NCI-H2107 treated with DMSO at 0.1 percent for 48 hours (cell line): ENCODE measurements around the gene GOLIM4.
A peak's percentile ranks its signal among the peaks of the same experiment; 100 is the strongest.

ENCODE experiments used
- DNase-seq: peaks from one replicate; lab custom pipeline; 2025; ENCODE audit not compliant: unreplicated experiment; lab: John Stamatoyannopoulos, UW

Gene GOLIM4

DNA sequence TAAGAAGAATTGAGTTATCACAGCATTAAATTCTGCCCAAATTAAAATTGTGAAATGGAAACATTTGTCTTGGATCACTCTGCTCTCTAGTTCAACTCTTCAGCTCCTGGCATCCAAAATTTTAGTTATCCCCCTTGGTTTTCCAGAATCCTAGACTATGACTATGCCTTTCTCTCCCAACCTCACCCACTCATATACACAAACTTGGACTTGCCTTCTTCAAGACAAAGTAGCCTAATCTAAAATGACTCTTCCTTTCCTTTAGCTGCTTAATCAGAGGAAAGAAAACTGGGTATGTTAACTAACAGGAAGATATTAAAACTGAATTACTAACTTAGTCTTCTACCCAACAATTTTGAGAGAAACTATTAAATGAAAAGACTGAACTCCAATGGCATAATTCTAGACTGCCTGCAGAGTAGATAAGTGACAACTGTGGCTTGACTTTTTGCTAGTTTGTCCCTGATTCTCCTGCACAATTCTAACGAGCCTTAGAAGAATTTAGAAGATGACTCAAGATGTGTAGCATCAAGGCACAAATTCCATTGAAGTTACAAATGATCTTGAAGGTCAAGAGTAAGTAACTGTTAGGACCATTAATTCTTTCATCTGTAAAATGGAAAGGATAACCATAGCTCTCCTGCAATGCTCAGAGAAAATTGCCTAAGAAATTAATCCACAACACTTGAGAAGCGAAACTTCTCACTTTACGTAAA, 5.2 kb upstream of the GOLIM4 start:
- DNase-seq = no peak

DNA sequence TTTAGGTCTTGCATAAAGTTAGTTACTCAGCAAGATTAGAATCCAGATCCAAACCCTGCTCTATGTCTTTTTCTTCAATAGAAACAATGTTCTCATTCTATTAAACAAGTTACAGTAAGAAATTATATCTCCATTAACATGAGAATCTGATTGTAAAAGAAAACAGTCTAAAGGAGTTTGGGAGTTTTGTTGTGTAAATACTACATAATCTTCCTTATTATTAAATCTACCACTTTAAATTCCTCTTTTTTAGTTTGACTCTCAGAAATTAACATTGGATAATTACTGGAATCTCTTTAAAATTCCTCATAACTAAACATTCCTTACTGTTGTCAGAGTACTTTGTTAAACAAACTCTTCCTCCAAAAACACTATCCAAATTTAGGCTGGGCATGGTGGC, 1.7 kb upstream of the GOLIM4 start:
- no peak for DNase-seq

DNA sequence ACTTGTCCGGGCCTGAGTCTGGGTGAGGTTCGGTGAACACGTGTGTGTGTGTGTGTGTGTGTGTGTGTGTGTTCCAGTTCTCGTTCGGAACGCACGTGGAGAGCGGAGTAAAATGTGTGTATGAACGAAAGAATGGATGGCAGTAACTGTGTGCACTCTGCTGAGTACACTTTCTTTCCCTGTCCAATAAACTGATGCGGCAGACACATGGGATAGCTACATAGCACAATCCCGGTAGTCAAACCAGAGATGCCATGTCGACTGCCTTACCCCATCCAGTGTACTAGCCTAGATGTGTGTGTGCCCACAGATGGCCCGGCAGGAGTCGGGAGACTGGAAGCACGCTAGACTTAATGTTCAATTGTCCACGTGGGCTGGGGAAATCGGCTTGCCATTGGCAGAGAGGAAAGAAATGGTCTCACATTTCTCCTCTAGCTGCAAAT, 507 bp upstream of the GOLIM4 start:
- DNase-seq = peak; percentile 93

DNA sequence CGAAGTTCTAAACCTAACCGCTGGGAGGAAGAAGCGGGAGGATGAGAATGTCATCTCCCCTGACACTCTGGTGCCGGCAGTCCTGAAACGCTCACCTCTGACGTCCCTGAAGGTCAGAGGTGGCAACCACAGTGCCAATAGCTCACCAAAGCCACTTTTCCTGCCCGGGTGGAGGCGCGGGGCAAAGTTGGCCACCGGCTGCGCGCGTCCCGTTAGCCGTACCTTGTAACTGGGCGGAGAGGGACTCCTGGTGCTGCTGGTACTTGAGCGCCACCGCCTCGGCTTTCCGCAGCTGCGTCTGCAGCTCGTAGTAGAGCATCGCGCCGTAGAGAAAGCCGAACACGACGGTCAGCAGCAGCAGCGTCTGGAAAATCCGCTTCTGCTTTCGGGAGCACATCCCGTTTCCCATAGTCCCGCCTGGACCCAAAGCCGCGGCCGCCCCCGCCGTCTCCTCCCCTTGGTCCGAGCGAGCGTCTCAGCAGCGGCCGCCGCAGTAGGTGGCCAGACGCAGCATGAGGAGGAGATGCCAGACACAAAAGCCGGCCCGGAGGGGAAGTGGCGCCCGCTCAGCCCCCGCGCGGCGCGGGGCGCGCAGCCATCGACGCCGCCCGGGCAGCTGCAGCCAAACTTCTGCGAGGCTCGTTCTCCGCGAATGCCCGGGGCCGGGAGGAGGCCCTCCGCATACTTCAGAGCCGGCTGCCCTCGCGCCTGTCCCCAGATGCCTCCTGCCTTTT, 680 bp downstream of the GOLIM4 start:
- DNase-seq = peak; percentile 53

DNA sequence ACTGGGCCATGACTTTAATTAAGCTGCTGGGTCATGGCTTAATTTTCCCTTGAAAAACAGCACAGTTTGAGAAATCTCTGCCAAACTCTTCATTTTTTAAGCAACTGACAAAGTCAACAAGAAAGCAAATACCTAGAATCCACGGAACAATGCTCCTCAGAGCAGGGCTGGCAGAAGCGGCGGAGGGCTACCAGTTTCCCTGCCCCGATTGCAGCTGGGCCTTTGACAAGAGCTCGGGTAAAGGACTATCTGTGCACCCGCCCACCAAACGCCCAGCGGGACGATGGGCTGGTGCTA, 1.2 kb downstream of the GOLIM4 start:
- DNase-seq = peak; percentile 61

DNA sequence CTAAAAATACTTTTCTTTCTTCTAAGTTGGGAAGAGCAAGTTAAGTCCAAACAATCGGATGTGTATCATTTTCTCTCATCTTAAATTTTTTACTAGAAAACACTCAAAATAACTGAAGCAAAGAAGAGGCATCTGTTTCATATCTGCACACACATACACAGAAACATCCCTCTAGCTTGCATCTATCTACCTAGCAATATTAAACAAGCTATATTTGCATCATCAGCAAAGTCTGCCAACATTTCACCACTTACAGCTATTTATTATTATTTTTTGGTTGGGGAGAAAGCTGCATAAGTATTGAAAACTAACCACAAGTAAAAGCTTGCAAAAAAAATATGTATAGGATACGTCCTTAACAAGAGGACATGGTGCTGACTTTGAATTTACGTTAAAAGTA, 1.9 kb downstream of the GOLIM4 start:
- DNase-seq = no peak

DNA sequence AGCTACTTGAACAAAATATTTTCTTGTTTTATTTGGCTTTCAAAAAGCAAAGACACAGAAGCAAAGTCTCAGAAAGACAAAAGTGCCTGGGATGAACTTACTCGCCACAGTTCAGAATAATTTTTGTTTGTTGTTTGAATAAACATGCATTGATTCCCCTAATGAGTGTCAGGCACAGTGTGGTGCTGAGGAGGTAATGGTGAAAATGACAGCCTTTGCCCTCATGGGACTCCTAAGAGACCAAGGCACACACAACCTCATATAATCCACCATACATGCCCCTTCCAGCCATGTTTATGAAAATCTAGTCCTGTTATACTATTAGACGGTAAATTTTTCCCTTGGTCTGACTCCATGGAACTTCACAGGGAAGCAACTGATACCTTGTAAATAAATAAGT, 2.5 kb downstream of the GOLIM4 start:
- DNase-seq = no peak

DNA sequence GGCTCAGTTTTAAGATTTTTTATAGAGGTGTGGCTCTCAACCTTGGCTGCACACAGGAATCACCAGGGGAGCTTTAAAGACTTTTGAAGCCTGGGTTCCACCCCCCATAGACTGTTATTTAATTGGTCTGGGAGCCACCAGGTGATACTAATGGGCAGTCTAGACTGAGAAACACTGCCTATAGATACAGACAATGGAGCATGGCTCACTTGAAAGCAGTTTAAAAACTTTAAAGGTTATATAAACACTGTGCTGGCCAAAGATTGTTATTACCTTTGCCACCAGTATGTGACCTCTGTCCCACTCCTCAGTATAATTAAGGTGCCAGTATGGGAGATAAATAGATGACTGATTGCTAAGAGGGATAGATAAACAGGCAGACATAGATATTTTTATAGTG, 3.8 kb downstream of the GOLIM4 start:
- DNase-seq = no peak

DNA sequence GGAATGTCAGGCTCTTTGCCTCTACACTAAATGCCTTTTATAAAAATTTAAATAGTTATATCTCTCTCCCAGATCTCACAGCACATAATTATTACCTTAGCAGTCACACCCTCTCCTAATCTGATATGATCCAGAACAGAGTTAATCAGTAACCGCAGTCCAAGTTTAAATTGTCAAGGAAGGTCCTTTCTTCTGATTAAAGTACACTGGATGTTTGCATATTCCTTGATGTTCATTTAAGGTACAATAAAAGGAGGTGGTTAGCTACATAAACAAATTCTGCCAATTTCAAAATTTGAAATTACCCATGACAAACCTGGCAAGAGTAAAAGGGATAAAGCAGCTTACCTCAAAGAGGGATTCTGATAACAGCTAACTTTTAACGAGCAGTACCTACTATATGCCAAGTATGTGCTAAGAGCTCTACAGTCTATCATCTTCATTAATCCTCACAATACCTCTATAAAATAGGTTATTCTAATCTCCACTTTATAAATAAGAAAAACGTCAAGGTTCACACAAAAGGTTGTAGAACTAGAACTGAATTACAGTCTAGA, 4.3 kb downstream of the GOLIM4 start:
- no peak for DNase-seq

DNA sequence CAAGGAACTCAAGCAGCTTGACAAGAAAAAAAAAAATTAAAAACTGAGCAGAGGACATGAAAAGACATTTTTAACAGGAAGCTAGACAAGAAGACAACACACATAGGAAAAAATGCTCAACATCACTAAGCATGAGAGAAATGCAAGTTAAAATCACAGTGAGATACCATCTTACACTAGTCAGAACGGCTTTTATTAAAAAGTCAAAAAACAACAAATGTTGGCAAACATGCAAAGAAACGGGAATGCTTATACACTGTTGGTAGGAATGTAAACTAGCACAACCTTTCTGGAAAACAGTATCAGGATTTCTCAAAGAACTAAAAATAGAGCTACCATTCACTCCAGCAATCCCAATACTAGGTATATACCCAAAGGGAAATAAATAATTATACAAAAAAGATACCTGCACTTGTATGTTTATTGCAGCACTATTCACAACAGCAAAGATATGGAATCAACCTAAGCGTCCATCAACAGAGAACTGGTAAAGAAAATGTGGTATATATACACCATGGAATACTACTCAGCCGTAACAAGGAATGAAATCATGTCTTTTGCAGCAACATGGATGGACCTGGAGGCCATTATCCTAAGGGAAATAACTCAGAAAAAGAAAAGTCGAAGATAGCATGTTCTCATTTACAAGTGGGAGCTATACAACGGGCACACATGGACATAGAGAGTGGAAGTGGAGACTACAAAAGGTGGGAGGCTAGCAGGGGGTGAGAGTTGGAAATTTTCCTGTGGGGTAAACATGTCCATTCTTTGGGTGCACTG, 5.2 kb downstream of the GOLIM4 start:
- DNase-seq = no peak

DNA sequence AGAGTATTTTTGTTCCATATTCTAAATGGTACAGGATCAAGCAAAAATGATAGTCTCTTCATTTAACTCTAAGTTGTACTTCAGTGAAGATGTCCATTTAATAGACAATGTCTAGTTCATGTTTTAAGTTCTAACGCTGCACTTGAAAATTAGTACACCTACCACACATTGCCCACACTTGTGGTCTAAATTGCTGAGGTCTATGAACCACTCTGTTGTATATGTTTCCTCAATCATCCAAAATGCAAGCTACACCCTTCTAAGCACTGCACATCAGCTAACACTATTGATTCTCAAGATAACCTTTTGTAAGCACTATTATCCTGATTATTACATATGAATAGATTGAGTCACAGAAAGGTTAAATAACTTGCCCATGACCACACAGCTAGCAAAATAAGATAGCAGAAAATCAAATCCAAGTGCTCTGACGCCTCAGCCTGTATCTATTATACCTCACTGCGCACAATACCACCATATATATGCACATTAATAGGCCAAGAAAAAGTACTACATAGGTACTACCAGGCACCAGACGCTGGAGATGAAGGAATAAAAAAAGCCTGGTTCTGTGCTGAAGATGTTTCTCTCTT, 6.4 kb downstream of the GOLIM4 start:
- DNase-seq = no peak

DNA sequence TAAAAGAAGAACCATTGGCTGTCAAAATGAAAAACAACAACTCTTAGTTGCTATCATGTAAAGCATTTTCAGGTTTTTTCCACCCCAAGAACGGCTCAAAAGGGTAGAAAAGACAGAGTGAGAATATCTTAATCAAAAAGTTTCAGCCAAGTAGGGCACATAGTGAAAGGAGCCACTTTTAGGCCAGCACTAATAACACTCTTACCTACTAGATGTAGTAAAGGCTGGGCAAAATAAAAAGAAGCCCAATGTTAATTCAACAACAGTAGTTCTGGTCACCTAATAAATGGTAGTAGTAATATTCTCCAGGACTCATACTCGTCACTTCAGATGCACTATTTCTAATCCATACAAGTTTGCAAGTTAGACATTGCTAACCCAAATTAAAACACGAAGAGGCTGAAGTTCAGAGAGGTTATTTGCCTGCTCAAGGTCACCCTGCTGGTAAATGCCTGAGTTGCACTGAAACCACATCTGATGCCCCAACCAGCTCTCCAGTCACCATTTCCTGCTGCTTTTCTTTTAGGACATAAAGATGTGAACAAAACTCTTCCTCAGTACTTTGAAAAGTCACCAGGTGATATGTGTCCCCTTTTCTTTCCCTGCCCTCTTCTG, 7.5 kb downstream of the GOLIM4 start:
- no peak for DNase-seq

DNA sequence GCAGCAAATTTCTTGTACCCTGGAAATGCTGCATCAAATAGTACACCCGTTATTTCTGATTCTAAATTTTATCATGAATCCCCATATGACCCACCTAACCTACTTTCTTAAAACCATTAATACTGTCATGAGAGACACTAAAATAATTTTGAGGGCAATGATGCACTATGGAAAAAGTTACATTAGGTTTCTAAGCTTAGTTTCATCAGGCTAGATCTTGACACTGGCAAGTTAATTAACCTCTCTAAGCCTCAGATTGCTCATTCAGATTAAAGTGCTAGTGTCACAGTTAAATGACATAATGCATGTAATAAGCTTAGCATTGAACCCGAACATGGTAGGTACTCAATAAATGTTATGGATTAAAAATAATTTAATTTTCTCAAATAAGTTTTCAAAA, 8.2 kb downstream of the GOLIM4 start:
- no peak for DNase-seq

DNA sequence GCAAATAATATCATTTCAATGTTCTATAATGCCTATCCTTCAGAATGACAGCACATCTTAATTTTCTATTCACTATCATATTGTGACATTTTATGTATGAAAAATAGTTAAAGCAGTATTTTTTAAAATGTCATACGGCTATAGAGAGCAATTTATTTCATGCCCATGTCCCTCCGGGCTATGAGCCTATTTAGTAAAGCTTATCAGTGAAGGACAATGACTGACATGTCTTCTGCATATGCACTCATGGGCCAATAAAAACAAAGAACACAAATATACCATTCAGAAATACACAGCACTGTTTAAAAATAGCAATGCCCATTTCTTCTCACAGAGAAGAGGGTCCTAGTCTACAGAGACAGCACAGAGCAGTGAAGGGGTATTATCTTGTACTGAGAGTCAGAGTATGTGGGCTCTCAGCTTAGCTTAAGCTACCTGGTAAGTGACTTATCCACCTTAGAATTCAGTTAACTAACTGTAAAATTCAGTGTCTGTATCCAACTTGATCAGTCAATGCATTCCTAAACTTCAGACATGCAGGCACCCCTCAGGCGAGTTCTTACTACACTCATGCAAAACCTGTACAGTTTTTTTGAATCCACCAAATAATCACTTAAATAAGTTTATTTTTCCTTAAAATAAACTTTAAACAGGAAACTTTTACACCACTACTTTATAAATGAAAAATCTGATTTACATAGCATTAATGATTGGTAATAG, 9.0 kb downstream of the GOLIM4 start:
- no peak for DNase-seq

DNA sequence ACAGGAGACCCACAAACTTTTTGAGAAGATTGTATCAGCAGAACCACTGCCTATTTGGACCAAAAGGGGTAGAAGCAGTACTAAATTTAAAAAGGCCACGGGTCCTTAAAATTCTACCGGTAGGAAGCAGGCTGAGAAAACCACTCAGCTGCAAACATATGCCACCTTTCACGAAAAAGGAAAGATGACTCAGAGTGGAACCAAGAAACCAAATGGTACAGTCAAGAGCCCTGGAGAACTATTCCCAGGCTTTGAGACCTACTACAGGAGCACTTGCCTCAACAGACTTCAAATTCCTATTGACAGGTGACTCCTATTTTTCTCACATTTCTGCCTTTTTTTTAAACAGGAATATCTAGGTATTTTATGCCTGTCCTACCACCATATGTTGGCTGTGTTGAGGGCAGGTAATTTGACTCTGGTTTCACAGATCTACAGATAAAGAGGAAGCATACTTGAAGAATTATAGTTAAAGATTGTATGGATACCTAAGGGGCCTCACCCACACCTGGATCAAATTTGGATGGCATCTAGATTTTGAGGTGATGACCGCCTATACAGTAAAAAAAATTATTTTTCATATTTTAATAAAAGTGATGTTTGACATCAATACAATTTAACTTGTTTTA, 10.1 kb downstream of the GOLIM4 start:
- no peak for DNase-seq

DNA sequence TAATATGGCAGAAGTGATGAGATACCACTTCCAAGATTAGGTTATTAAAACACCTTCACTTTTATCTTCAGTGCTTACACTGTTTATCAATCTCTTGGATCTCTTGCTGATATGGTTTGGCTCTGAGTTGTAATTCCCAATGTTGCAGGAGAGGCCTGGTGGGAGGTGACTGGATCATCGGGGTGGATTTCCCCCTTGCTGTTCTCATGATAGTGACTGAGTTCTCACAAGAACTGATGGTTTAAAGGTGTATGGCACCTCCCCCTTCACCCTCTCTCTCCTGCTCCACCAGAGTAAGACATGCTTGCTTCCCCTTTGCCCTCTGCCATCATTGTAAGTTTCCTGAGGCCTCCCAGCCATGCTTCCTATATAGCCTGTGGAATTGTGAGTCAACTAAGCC, 11.8 kb downstream of the GOLIM4 start:
- DNase-seq = no peak

DNA sequence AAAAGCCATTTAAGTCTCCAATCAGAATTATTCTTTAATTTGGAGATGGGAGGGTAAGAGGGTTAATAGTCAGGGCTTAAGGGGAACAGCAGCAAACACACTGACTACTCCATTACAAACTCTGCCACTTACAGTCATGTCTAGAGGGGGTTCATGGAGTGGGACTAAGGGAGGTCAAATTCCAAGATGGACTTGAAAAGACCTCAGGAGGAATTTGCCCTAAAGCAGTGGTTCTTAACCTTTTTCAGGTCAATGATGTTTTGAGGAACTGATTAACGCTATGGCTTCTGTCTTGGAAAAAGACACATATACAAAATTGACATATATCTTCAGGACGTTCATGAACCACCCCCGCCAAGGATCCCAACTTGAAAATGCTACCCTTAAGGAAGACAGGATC, 13.9 kb downstream of the GOLIM4 start:
- DNase-seq = no peak

DNA sequence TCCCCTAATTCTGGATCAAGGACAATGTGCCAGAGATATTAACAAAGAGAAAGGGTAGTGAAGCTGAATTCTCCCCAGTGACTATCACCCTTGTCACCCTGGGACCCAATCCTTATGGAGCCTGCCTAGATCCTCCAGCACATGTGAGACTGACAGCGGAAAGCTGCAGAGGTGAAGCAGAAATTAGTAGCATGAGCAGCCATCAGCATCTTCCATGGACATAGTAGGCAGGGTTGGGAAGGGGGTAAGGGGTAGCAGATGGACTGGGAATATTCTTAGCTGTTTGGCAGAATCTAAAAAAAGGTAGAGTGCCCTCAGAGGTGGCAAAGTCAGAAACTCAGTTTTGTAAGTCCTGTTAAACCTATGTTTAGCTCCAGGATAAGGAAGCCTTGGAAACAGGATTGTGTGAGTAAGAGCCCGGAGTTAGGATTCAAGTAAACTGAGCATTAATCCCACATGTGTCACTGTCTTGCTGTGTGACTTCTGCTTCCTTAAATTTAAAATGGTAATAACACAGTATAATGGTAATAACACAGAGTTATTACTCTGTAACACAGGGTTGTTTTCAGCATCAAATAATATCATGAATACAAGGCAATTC, 14.5 kb downstream of the GOLIM4 start:
- no peak for DNase-seq

DNA sequence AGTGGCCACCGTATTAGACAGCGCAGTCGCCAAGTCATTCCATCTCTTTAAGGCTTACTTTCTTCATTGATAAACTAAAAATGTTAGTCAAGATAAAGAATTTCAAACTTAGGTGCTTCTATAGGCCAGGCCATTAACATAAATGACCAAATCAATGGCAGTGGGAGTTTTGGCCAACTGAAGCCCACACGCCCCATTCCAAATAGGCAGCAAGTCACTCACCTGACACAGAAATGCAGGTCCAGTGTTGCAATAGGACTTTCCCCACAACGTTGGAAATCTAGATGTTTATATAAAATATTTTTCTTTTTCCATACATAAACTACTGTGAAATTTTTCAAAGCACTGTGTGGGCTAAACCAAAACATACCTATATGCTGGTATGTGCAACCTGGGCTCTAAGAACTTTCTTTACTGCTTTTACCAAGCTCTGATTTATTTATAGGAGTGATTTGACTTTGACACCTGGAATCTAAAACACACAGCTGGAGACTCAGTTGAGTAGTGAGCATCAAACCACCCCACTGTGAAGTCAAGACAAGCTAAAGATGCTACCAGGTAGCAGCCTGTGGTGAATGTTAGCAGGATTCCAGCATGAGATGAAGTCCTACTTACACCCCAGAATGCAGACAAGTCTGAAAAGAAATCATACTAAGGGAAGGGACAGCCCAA, 15.1 kb downstream of the GOLIM4 start:
- DNase-seq = no peak
